ENCODE measurements around the gene STRIP2. TPM values are rescaled to one million over a fixed set of nuclear protein-coding genes. Genes with fewer than 3 reads are reported as not detected.

Gene STRIP2
- total and polyA plus RNA-seq, 9 of the 15 experiments (the other 6 are each of a cell fraction or from before 2014, with no cell fraction given): 10.1 to 81.8 (median 42.3) TPM

GRCh38 chr7:129531721-129532120 is 97.5 kb downstream of the STRIP2 start:
- Histone ChIP-seq H3K79me2 (ENCODE audit: control insufficient read depth, insufficient read depth, low read length) (no peaks in the 10 kb centered on the region), H3K9ac (ENCODE audit: insufficient read depth in 1 of 2, low read depth in 2 of 2, low read length in 2 of 2) (peak overlapping the region in 1 of 2 experiments; percentile 6; a peak in 1 of 4 replicates), H3K4me2 (ENCODE audit: insufficient read depth, low read length) (no peak overlapping the region), H3K9me1 (ENCODE audit: control insufficient read depth, insufficient read depth, low read length) (peaks cover 3% of the 10 kb centered on the region), H3K27me3 (ENCODE audit: control insufficient read depth in 2 of 2, insufficient read depth in 2 of 2, low read length in 2 of 2) (peaks cover 7 to 34% of the 10 kb centered on the region in 2 experiments; a peak in 3 of 5 replicates), H2AFZ (ENCODE audit: low read depth, low read length) (no peak overlapping the region), H3K4me3 (no peak overlapping the region), H4K20me1 (replicated peaks; ENCODE audit: control insufficient read depth, insufficient read depth, low read length) (no peaks in the 10 kb centered on the region), H3K27ac (ENCODE audit: extremely low read depth, low read depth, low read length) (no peak overlapping the region), H3K36me3 (ENCODE audit: control insufficient read depth, insufficient read depth, low read length) (no peaks in the 10 kb centered on the region), H3K9me3 (replicated peaks; ENCODE audit: control insufficient read depth, insufficient read depth, low read depth, low read length) (no peaks in the 10 kb centered on the region), H3K4me1 (replicated peaks in 1 of 2; ENCODE audit: control insufficient read depth in 2 of 2, insufficient read depth in 2 of 2, low read length in 2 of 2) (peaks cover 0 to 14% of the 10 kb centered on the region in 2 experiments; a peak in 2 of 5 replicates)
- intact Hi-C loops (cut with micrococcal nuclease): no loop called here
- CTCF ChIA-PET (ENCODE audit: low intra/inter-chr PET ratio): no interaction called here
- no TSS peak for BruUV-seq (replicated peaks)
- FAIRE-seq: no peak
- DNase-seq (ENCODE audit: extremely low read depth in 1 of 4, low spot score in 3 of 4): no peak
- in situ Hi-C loops (cut with MboI): no loop called here
- no peak for ATAC-seq
- POLR2A ChIA-PET: interaction anchor here (0.5 to 1.5 kb wide), 5 partner anchors 9 to 92 kb away, joined by 3 to 5 read pairs (median 3); no protein-coding TSS in a partner anchor
- 38% methylated on average over 11 of the region's 11 CpGs for WGBS (ENCODE audit: insufficient coverage, low coverage, missing lambda C conversion rate)
- no peak for TF ChIP-seq NKRF (IDR thresholded peaks at IDR 0.05; ENCODE audit: borderline replicate concordance)
- no peak for TF ChIP-seq RBM15 (IDR thresholded peaks at IDR 0.05; ENCODE audit: insufficient read depth, low read length)
- TF ChIP-seq GABPB2 (CRISPR knock-in tag; conservative IDR thresholded peaks at IDR 0.05): no peak
- no peak for TF ChIP-seq CBX3 (IDR thresholded peaks at IDR 0.05; ENCODE audit: borderline replicate concordance in 1 of 2, low read length in 2 of 2)
- TF ChIP-seq ZNF609 (CRISPR knock-in tag; IDR thresholded peaks at IDR 0.05; ENCODE audit: borderline replicate concordance): no peak
- no peak for TF ChIP-seq FOS (IDR thresholded peaks at IDR 0.05; ENCODE audit: extremely low read depth, insufficient read length)
- TF ChIP-seq XRCC4 (IDR thresholded peaks at IDR 0.05; ENCODE audit: extremely low read depth, insufficient read depth, insufficient read length): no peak
- TF ChIP-seq HNRNPLL (IDR thresholded peaks at IDR 0.05; ENCODE audit: low read depth, low read length, poor library complexity, severe bottlenecking): no peak

Measured in K562 (cell line).